WTC11 (cell line): ENCODE measurements around the gene OR10A4. TPM values are rescaled to one million over a fixed set of nuclear protein-coding genes. Genes with fewer than 3 reads are reported as not detected.

Experiments
- ATAC-seq: fragments of 200-7000 bp; cut with Tn5 transposase; 2 replicates; pipeline ENCODE4 v1.10.0; 2021; ENCODE audit warnings: mild to moderate bottlenecking, moderate library complexity
- CTCF ChIA-PET: fragments of 300-600 bp; sonication (Branson Sonifier 250); formaldehyde crosslinking; loops from one replicate; lab custom pipeline; 2021; ENCODE audit warnings: antibody characterized with exemption; lab: Charles Lee
- POLR2A ChIA-PET: fragments of 350-600 bp; sonication (Branson Sonifier 250); formaldehyde crosslinking; loops from one replicate; lab custom pipeline; 2021; ENCODE audit warnings: antibody characterized with exemption; lab: Charles Lee
- DNase-seq: peaks from one replicate; pipeline ENCODE4 v3.0.0; 2021; ENCODE audit warnings: low spot score
- H3K27ac Mint-ChIP-seq: 2 replicates; pipeline ENCODE4 v1.8.0; 2021; ENCODE audit warnings: mixed read lengths
- H3K27me3 Mint-ChIP-seq: 2 replicates; pipeline ENCODE4 v1.8.0; 2021; ENCODE audit warnings: low read depth, mild to moderate bottlenecking, moderate library complexity, mixed read lengths
- H3K36me3 Mint-ChIP-seq: 2 replicates; pipeline ENCODE4 v1.8.0; 2021; ENCODE audit warnings: mixed read lengths
- H3K4me1 Mint-ChIP-seq: 2 replicates; pipeline ENCODE4 v1.8.0; 2022; ENCODE audit warnings: mixed read lengths
- H3K4me3 Mint-ChIP-seq: 2 replicates; pipeline ENCODE4 v1.8.0; 2021; ENCODE audit warnings: mild to moderate bottlenecking, moderate library complexity, mixed read lengths
- H3K9me3 Mint-ChIP-seq: 2 replicates; pipeline ENCODE4 v1.8.0; 2021; ENCODE audit warnings: mixed read lengths
- AFF4 ChIP-seq: sonication (generic); formaldehyde crosslinking; IDR thresholded peaks from 2 replicates; pipeline ENCODE4 v1.8.1; 2023; ENCODE audit warnings: mild to moderate bottlenecking, missing genetic modification reagents, borderline replicate concordance
- ETV6 ChIP-seq: sonication (generic); formaldehyde crosslinking; IDR thresholded peaks from 2 replicates; pipeline ENCODE4 v1.8.1; 2022; ENCODE audit warnings: mild to moderate bottlenecking, missing genetic modification reagents
- JAZF1 ChIP-seq: fragments of 250-450 bp; sonication (Bioruptor Pico); IDR thresholded peaks from 2 replicates; pipeline ENCODE4 v1.9.0; 2021; ENCODE audit warnings: moderate library complexity, mild to moderate bottlenecking, inconsistent platforms
- MLX ChIP-seq: sonication (generic); formaldehyde crosslinking; IDR thresholded peaks from 2 replicates; pipeline ENCODE4 v1.8.1; 2023; ENCODE audit warnings: mild to moderate bottlenecking, missing genetic modification reagents, moderate library complexity
- MYBL2 ChIP-seq: sonication (generic); formaldehyde crosslinking; IDR thresholded peaks from 2 replicates; pipeline ENCODE4 v1.8.1; 2023; ENCODE audit warnings: mild to moderate bottlenecking, moderate library complexity, missing genetic modification reagents
- OVOL2 ChIP-seq: fragments of 250-450 bp; sonication (Bioruptor Pico); IDR thresholded peaks from 2 replicates; pipeline ENCODE4 v1.9.0; 2021; ENCODE audit warnings: mild to moderate bottlenecking, borderline replicate concordance
- PRDM15 ChIP-seq: sonication (generic); formaldehyde crosslinking; IDR thresholded peaks from 2 replicates; pipeline ENCODE4 v1.8.0; 2022; ENCODE audit warnings: missing genetic modification reagents
- TEAD1 ChIP-seq: sonication (generic); formaldehyde crosslinking; IDR thresholded peaks from 2 replicates; pipeline ENCODE4 v1.8.0; 2022; ENCODE audit warnings: mild to moderate bottlenecking, missing genetic modification reagents
- ZNF425 ChIP-seq: fragments of 250-450 bp; sonication (Bioruptor Pico); conservative IDR thresholded peaks from 2 replicates; pipeline ENCODE4 v1.9.0; 2021; ENCODE audit warnings: mild to moderate bottlenecking
- ZNF671 ChIP-seq: fragments of 250-450 bp; sonication (Bioruptor Pico); IDR thresholded peaks from 2 replicates; pipeline ENCODE4 v1.8.0; 2021; ENCODE audit warnings: mild to moderate bottlenecking
- total RNA-seq: library from RNA; stranded (reverse); gene quantifications from 3 replicates; pipeline ENCODE4 v1.2.3, GENCODE V29; 2021
- TF ChIP-seq, protein P1 (sequence below): sonication (generic); formaldehyde crosslinking; IDR thresholded peaks from 2 replicates; pipeline ENCODE4 v1.8.0; 2022; ENCODE audit warnings: mild to moderate bottlenecking, missing genetic modification reagents
- TF ChIP-seq, protein P2 (sequence below): fragments of 250-450 bp; sonication (Bioruptor Pico); IDR thresholded peaks from 2 replicates; pipeline ENCODE4 v1.9.0; 2021; ENCODE audit warnings: mild to moderate bottlenecking
- TF ChIP-seq, protein P3 (sequence below): fragments of 250-450 bp; sonication (Bioruptor Pico); IDR thresholded peaks from 2 replicates; pipeline ENCODE4 v1.8.0; 2021; ENCODE audit warnings: mild to moderate bottlenecking

The OR10A4 gene
- total RNA-seq, 1 experiment from 2014 or later: not detected

DNA sequence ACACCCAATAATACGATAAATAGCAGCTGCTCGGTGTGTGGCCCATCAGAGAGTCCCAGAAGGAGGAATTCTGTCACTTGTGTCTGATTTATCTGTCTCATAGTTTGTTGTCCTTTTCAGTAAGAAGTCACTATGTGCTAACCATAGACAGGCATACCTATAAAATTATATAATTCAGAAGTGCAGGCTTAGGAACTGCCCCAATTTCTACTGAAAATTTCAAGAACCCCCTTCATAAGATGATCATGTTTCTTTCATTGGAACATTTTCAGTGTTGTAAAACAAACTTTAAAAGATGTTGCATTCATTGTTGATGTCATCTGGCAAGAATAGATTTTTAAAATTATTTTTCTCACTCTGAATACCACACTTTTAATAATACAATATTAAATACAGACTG, 16.0 kb downstream of the OR10A4 start, which contains the start of gene OR2D2:
Gene OR2D2 (minus strand): TSS at position 101 of the 400 bp plus-strand sequence. CDS start 0 bp downstream, at position 101.
- CTCF ChIA-PET: no interaction called here
- H3K27ac Mint-ChIP-seq: no peak within 1 kb of the TSS
- no peaks in the 10 kb centered on the region for H3K36me3 Mint-ChIP-seq
- no peak for TF ChIP-seq OVOL2 (CRISPR knock-in tag)
- TF ChIP-seq AFF4 (CRISPR knock-in tag): no peak
- TF ChIP-seq JAZF1 (CRISPR knock-in tag): no peak
- TF ChIP-seq MLX (CRISPR knock-in tag): no peak
- TF ChIP-seq PRDM15 (CRISPR knock-in tag): no peak
- TF ChIP-seq ZNF671: no peak
- no peak for TF ChIP-seq TEAD1 (CRISPR knock-in tag)
- no peak for TF ChIP-seq MYBL2
- TF ChIP-seq, protein P1, sequence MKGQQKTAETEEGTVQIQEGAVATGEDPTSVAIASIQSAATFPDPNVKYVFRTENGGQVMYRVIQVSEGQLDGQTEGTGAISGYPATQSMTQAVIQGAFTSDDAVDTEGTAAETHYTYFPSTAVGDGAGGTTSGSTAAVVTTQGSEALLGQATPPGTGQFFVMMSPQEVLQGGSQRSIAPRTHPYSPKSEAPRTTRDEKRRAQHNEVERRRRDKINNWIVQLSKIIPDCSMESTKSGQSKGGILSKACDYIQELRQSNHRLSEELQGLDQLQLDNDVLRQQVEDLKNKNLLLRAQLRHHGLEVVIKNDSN: no peak
- TF ChIP-seq, protein P2, sequence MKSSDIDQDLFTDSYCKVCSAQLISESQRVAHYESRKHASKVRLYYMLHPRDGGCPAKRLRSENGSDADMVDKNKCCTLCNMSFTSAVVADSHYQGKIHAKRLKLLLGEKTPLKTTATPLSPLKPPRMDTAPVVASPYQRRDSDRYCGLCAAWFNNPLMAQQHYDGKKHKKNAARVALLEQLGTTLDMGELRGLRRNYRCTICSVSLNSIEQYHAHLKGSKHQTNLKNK (CRISPR knock-in tag): no peak
- no peak for TF ChIP-seq ETV6 (CRISPR knock-in tag)
- TF ChIP-seq ZNF425 (CRISPR knock-in tag): no peak
- TF ChIP-seq, protein P3, sequence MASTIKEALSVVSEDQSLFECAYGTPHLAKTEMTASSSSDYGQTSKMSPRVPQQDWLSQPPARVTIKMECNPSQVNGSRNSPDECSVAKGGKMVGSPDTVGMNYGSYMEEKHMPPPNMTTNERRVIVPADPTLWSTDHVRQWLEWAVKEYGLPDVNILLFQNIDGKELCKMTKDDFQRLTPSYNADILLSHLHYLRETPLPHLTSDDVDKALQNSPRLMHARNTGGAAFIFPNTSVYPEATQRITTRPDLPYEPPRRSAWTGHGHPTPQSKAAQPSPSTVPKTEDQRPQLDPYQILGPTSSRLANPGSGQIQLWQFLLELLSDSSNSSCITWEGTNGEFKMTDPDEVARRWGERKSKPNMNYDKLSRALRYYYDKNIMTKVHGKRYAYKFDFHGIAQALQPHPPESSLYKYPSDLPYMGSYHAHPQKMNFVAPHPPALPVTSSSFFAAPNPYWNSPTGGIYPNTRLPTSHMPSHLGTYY (CRISPR knock-in tag): no peak
- H3K4me1 Mint-ChIP-seq: no peaks in the 10 kb centered on the region
- H3K4me3 Mint-ChIP-seq: no peak within 1 kb of the TSS
- DNase-seq (no peak), ATAC-seq (no peak)
- no peaks in the 10 kb centered on the region for H3K27me3 Mint-ChIP-seq
- peaks cover 12% of the 10 kb centered on the region for H3K9me3 Mint-ChIP-seq
- POLR2A ChIA-PET: no interaction called here
